Activated T-cell treated with anti-CD3 and anti-CD28 coated beads, Interleukin-2, amount 50 U/mL, for 4 hours (primary cell): Measurements from ENCODE around the gene PRKCI. TPM values are rescaled to one million over a fixed set of nuclear protein-coding genes. Genes with fewer than 3 reads are reported as not detected.

Experiments used
- ATAC-seq, 2 donors: fragments of 200-7000 bp; cut with Tn5 transposase; one replicate each; pipeline ENCODE4 v1.10.0; 2021
- DNase-seq: peaks from one replicate; pipeline ENCODE4 v3.0.0-alpha.2; 2020
- H3K27me3 Mint-ChIP-seq: one replicate; pipeline ENCODE4 v1.8.0; 2021; ENCODE audit warnings: low read depth, mixed read lengths
- H3K36me3 Mint-ChIP-seq: one replicate; pipeline ENCODE4 v1.8.0; 2022; ENCODE audit warnings: mixed read lengths; ENCODE audit not compliant: insufficient read depth
- H3K4me1 Mint-ChIP-seq: one replicate; pipeline ENCODE4 v1.8.0; 2021; ENCODE audit warnings: low read depth, mixed read lengths
- H3K4me3 Mint-ChIP-seq: one replicate; pipeline ENCODE4 v1.8.0; 2021; ENCODE audit warnings: mild to moderate bottlenecking, moderate library complexity, mixed read lengths
- H3K9me3 Mint-ChIP-seq: one replicate; pipeline ENCODE4 v1.8.0; 2021; ENCODE audit warnings: mixed read lengths
- total RNA-seq, 3 donors: library from RNA; stranded (reverse); gene quantifications; one replicate each; pipeline ENCODE4 v1.2.1, GENCODE V29; 2021

The PRKCI gene
- total RNA-seq, 3 donors from 2014 or later = 15.8 to 18.4 (median 17.3) TPM

DNA sequence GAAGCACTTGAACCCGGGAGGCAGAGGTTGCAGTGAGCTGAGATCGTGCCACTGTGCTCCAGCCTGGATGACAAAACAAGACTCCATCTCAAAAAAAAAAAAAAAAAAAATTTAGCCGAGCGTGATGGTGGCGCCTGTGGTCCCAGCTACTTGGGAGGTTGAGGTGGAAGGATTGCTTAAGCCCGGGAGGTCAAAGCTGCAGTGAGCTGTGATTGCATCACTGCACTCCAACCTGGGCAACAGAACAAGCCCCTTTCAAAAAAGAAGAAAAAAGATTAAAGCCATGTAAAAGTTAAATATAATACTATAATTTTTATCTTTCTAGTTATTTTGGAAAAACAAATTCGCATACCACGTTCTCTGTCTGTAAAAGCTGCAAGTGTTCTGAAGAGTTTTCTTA is 73.4 kb downstream of the PRKCI start:
- H3K4me1 Mint-ChIP-seq = no peaks in the 10 kb centered on the region
- DNase-seq (no peak), ATAC-seq (no peak)
- no peak overlapping the region for H3K4me3 Mint-ChIP-seq
- H3K9me3 Mint-ChIP-seq = no peaks in the 10 kb centered on the region
- H3K27me3 Mint-ChIP-seq = no peaks in the 10 kb centered on the region
- H3K36me3 Mint-ChIP-seq = peaks cover 7% of the 10 kb centered on the region

DNA sequence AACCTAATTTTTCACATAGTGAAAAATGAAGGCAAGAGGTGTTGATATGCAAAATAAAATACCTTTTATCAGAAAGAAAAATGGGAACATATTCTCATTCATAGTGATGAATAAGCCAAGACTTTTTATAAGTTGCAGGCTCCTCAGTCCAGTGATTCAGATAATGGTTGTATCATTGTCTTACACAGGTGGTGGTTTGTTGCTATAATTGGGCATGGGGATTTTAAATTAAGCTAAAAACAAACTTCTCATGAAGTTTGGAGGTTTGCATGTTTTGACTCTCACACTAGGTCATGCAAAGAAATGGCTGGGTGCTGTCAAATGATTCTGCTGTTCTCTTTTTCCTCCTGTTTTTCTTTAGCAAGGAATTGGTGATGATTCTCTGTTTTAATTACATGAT is 74.5 kb downstream of the PRKCI start:
- no peaks in the 10 kb centered on the region for H3K9me3 Mint-ChIP-seq
- H3K4me3 Mint-ChIP-seq = no peak overlapping the region
- no peak for DNase-seq
- peaks cover 6% of the 10 kb centered on the region for H3K36me3 Mint-ChIP-seq
- H3K4me1 Mint-ChIP-seq = no peaks in the 10 kb centered on the region
- no peaks in the 10 kb centered on the region for H3K27me3 Mint-ChIP-seq
- ATAC-seq = no peak

- ATAC-seq = no peak
- H3K36me3 Mint-ChIP-seq = peaks cover 6% of the 10 kb centered on the region
- H3K9me3 Mint-ChIP-seq = no peaks in the 10 kb centered on the region
- no peaks in the 10 kb centered on the region for H3K27me3 Mint-ChIP-seq
- H3K4me1 Mint-ChIP-seq = no peaks in the 10 kb centered on the region
- DNase-seq = no peak
- no peak overlapping the region for H3K4me3 Mint-ChIP-seq
These were observed 79.2 kb downstream of the PRKCI start for GRCh38 chr3:170301405-170301804.

- H3K36me3 Mint-ChIP-seq = peaks cover 6% of the 10 kb centered on the region
- DNase-seq (no peak), ATAC-seq (no peak)
- no peaks in the 10 kb centered on the region for H3K4me1 Mint-ChIP-seq
- no peak overlapping the region for H3K4me3 Mint-ChIP-seq
- H3K9me3 Mint-ChIP-seq = no peaks in the 10 kb centered on the region
- H3K27me3 Mint-ChIP-seq = no peaks in the 10 kb centered on the region
These were observed 79.8 kb downstream of the PRKCI start for GRCh38 chr3:170302008-170302407.

DNA sequence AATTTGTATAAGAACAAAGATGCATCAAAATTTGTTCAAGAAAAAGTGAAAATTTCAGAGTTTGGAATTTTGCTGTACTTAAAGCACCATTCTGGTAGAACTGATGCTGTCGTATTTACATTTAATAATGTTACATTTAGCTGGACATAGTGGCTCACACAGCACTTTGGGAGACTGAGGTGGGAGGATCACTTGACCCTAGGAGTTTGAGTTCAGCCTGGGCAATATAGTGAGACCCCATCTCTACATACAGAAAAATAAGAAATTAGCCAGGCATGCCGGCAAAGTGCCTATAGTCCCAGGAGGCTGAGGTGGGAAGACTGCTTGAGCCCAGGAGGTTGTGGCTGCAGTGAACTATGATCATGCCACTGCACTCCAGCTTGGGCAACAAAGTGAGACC is 83.8 kb downstream of the PRKCI start:
- ATAC-seq = no peak
- Mint-ChIP-seq H3K4me1 (no peaks in the 10 kb centered on the region), H3K4me3 (no peak overlapping the region), H3K27me3 (no peaks in the 10 kb centered on the region), H3K9me3 (no peaks in the 10 kb centered on the region), H3K36me3 (peaks cover 3% of the 10 kb centered on the region)
- no peak for DNase-seq

DNA sequence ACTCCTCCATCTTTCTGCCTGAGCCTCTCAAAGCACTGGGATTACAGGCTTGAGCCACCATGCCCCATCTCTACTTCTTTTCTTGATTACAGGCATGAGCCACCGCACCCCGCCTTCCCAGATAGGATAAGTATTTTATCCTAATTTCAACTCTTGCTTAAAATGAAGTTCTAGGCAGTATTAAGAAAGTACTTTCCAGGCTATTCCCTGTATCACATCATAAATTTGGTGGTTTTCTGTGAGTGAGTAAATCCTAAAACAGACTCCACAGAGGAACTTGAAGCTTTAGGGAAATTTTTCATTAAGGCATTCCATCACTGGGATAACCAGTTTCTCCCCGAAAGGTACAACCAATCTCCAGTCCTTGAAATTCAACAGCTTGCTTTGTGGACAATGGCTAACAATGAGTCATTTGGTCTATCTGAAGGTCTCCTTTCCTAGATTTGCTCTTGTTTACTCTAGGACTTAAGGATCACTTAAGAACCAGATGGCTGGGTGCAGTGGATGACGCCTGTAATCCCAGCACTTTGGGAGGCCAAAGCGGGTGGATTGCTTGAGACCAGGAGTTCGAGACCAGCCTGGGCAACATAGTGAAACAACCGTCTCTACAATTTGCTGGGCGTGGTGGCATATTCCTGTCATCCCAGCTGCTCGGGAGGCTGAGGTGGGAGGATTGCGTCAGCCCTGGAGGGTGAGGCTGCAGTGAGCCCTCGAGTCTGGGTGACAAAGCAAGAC is 85.6 kb downstream of the PRKCI start:
- no peaks in the 10 kb centered on the region for H3K36me3 Mint-ChIP-seq

GRCh38 chr3:170309046-170309445 is 86.8 kb downstream of the PRKCI start:
- no peaks in the 10 kb centered on the region for H3K4me1 Mint-ChIP-seq
- no peak for ATAC-seq
- DNase-seq = no peak
- no peak overlapping the region for H3K4me3 Mint-ChIP-seq
- H3K27me3 Mint-ChIP-seq = no peaks in the 10 kb centered on the region
- no peaks in the 10 kb centered on the region for H3K36me3 Mint-ChIP-seq
- no peaks in the 10 kb centered on the region for H3K9me3 Mint-ChIP-seq

More for the DNA sequence above, 85.6 kb downstream of the PRKCI start:
- Mint-ChIP-seq H3K9me3 (no peaks in the 10 kb centered on the region), H3K4me1 (no peaks in the 10 kb centered on the region), H3K27me3 (no peaks in the 10 kb centered on the region), H3K4me3 (no peak overlapping the region)
- DNase-seq = no peak
- ATAC-seq = no peak

DNA sequence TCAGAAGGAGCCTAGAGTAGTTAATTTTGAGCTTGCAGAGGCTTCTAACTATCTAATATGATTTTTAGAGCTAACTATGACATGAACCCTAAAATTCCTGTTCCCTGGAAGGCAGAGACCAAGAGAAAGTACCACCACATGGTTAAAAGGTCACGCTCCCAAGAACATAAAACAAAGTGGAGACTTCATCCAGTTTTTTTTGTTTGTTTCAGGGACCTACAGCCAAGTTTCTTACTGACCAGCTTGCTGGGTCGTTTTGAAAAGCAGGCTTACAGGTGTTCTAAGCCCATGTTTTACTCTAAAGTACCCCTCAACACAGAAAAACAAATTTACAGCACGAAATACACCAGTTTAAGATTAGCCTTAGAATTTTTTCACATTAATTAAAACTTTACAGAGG is 95.7 kb downstream of the PRKCI start:
- no peaks in the 10 kb centered on the region for H3K36me3 Mint-ChIP-seq
- no peaks in the 10 kb centered on the region for H3K9me3 Mint-ChIP-seq
- ATAC-seq (no peak), DNase-seq (no peak)
- H3K4me1 Mint-ChIP-seq = no peaks in the 10 kb centered on the region
- no peaks in the 10 kb centered on the region for H3K27me3 Mint-ChIP-seq
- no peak overlapping the region for H3K4me3 Mint-ChIP-seq

- H3K27me3 Mint-ChIP-seq = no peaks in the 10 kb centered on the region
- ATAC-seq (no peak), DNase-seq (no peak)
- no peaks in the 10 kb centered on the region for H3K4me1 Mint-ChIP-seq
- no peaks in the 10 kb centered on the region for H3K36me3 Mint-ChIP-seq
- H3K9me3 Mint-ChIP-seq = no peaks in the 10 kb centered on the region
- no peak overlapping the region for H3K4me3 Mint-ChIP-seq
These were observed 98.4 kb downstream of the PRKCI start for GRCh38 chr3:170320461-170321121.

- DNase-seq (no peak), ATAC-seq (no peak)
- Mint-ChIP-seq H3K36me3 (no peaks in the 10 kb centered on the region), H3K27me3 (no peaks in the 10 kb centered on the region), H3K4me1 (no peaks in the 10 kb centered on the region), H3K9me3 (no peaks in the 10 kb centered on the region), H3K4me3 (no peak overlapping the region)
These were observed 99.3 kb downstream of the PRKCI start for GRCh38 chr3:170321321-170322034.

- H3K36me3 Mint-ChIP-seq = no peaks in the 10 kb centered on the region
- no peak for ATAC-seq
- no peaks in the 10 kb centered on the region for H3K27me3 Mint-ChIP-seq
- no peak overlapping the region for H3K4me3 Mint-ChIP-seq
- DNase-seq = no peak
- no peaks in the 10 kb centered on the region for H3K4me1 Mint-ChIP-seq
- H3K9me3 Mint-ChIP-seq = no peaks in the 10 kb centered on the region
These were observed 100.5 kb downstream of the PRKCI start for GRCh38 chr3:170322566-170323269.

DNA sequence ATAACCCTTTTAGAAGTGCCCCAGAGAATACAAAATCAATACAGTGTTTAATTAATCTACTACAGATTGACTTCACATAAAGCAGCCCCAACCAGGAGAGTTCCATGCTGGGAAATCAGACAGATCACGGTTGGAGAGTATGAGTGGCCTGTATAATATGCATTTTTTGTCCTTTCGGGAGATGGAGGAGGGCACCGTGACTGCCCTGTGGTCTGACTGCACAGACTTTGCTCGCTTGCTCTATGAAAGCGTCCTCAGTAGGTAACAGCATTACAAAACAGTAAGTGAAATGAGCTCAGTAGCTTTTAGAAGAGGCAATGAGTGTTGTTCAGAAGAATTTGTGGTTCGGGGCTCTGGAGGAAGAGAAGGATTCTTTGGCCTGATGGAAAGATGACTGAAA is 101.1 kb downstream of the PRKCI start:
- DNase-seq (no peak), ATAC-seq (no peak)
- Mint-ChIP-seq H3K4me3 (no peak overlapping the region), H3K9me3 (no peaks in the 10 kb centered on the region), H3K4me1 (no peaks in the 10 kb centered on the region), H3K36me3 (no peaks in the 10 kb centered on the region), H3K27me3 (no peaks in the 10 kb centered on the region)

DNA sequence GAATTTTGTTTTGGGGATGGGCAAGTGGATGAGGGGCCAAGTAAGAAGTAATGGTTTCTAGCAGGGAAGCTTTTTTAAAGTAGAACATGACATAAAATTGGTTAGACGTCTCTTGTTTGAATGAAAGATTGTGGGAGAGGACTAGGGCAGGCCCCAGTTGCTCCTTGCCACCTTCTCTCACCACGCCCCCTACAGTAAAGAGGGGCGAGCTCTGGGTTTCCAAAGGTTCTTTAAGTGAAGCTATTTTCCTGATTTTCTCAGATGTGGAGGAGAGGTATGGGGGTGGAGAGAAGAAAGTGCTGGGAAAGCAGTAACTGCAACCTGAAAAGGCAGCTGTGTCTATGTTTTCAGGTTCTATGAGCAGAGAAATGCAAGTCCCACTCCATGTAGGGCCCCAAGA is 102.7 kb downstream of the PRKCI start:
- DNase-seq (no peak), ATAC-seq (no peak)
- H3K36me3 Mint-ChIP-seq = no peaks in the 10 kb centered on the region
- no peaks in the 10 kb centered on the region for H3K27me3 Mint-ChIP-seq
- no peak overlapping the region for H3K4me3 Mint-ChIP-seq
- no peaks in the 10 kb centered on the region for H3K4me1 Mint-ChIP-seq
- H3K9me3 Mint-ChIP-seq = no peaks in the 10 kb centered on the region

GRCh38 chr3:170327040-170327808 is 105.0 kb downstream of the PRKCI start:
- no peaks in the 10 kb centered on the region for H3K27me3 Mint-ChIP-seq
- H3K36me3 Mint-ChIP-seq = no peaks in the 10 kb centered on the region
- no peaks in the 10 kb centered on the region for H3K9me3 Mint-ChIP-seq
- ATAC-seq = no peak
- H3K4me1 Mint-ChIP-seq = no peaks in the 10 kb centered on the region
- no peak overlapping the region for H3K4me3 Mint-ChIP-seq
- no peak for DNase-seq
